ENCODE data around the gene PLEKHH1. TPM values are rescaled to one million over a fixed set of nuclear protein-coding genes. Genes with fewer than 3 reads are reported as not detected.

Gene PLEKHH1
- total RNA-seq, 1 experiment from 2014 or later: 35.3 TPM

GRCh38 chr14:67557656-67558055 is 24.6 kb downstream of the PLEKHH1 start:
- no peak overlapping the region for H3K4me2 ChIP-seq (ENCODE audit: insufficient read depth, insufficient read length, low read length)
- no peaks in the 10 kb centered on the region for H3K9me3 Mint-ChIP-seq
- TF ChIP-seq CTCF (conservative IDR thresholded peaks at IDR 0.05): no peak

More at GRCh38 chr14:67557656-67558055, 24.6 kb downstream of the PLEKHH1 start:
- DNase-seq: no peak
- Histone ChIP-seq H3K9me3 (ENCODE audit: control insufficient read depth, low read depth, low read length) (no peaks in the 10 kb centered on the region), H3K27me3 (ENCODE audit: insufficient read depth, low read length) (no peaks in the 10 kb centered on the region), H4K8ac (replicated peaks; ENCODE audit: insufficient read length, low read depth, low read length) (no peak overlapping the region), H2BK120ac (ENCODE audit: low read depth, low read length, poor library complexity, severe bottlenecking) (no peak overlapping the region), H4K91ac (ENCODE audit: insufficient read length, low read depth, low read length) (no peak overlapping the region), H2BK15ac (ENCODE audit: low read depth, low read length) (no peak overlapping the region), H3K27ac (ENCODE audit: insufficient read length, low read depth, low read length) (no peak overlapping the region), H3K23me2 (ENCODE audit: insufficient read length, low read depth, low read length, poor library complexity, severe bottlenecking) (no peaks in the 10 kb centered on the region), H3K23ac (ENCODE audit: insufficient read length, low read depth, low read length) (no peak overlapping the region), H3K9ac (ENCODE audit: extremely low read depth, insufficient read length, low read length) (no peak overlapping the region), H2AK5ac (ENCODE audit: insufficient read length, low read length) (no peak overlapping the region), H3K79me1 (ENCODE audit: insufficient read depth, low read depth, low read length, poor library complexity, severe bottlenecking) (no peaks in the 10 kb centered on the region), H2BK5ac (ENCODE audit: insufficient read length, low read length) (no peak overlapping the region), H3T11ph (ENCODE audit: low read length) (no peak overlapping the region), H4K20me1 (ENCODE audit: control insufficient read depth, insufficient read depth, insufficient read length) (no peaks in the 10 kb centered on the region), H3K79me2 (ENCODE audit: insufficient read depth, low read length) (no peaks in the 10 kb centered on the region), H3K56ac (ENCODE audit: insufficient read length, low read depth, low read length) (no peak overlapping the region), H4K5ac (ENCODE audit: insufficient read length, low read depth, low read length) (no peak overlapping the region), H3K4ac (ENCODE audit: low read depth, low read length) (no peak overlapping the region), H2BK12ac (ENCODE audit: insufficient read length, low read depth, low read length) (no peak overlapping the region), H2BK20ac (ENCODE audit: low read depth, low read length, poor library complexity, severe bottlenecking) (no peak overlapping the region), H3K14ac (ENCODE audit: insufficient read depth, low read length) (no peak overlapping the region), H3K4me1 (ENCODE audit: insufficient read depth, low read length) (peaks cover 3% of the 10 kb centered on the region; the same call in 1 of the 2 replicates), H2AFZ (ENCODE audit: low read length) (no peak overlapping the region), H3K18ac (ENCODE audit: insufficient read length, low read depth, low read length) (no peak overlapping the region)
- Mint-ChIP-seq H3K4me3 (no peak overlapping the region), H3K27ac (no peak overlapping the region; a peak in 1 of 7 replicates), H3K27me3 (ENCODE audit: low read depth) (no peaks in the 10 kb centered on the region), H3K4me1 (peaks cover 7 to 14% of the 10 kb centered on the region in 2 experiments), H3K36me3 (ENCODE audit: insufficient read depth in 1 of 3, low read depth in 3 of 3) (peaks cover 13 to 51% (median 23%) of the 10 kb centered on the region in 3 experiments; a peak in 6 of 7 replicates)
- WGBS (ENCODE audit: extremely low coverage, insufficient read length, low lambda C conversion rate): no CpG with 5 or more reads among the region's 3 CpGs

Measured in H9 (cell line).